H1 (cell line): ENCODE results near the gene RHEB. TPM values are rescaled to one million over a fixed set of nuclear protein-coding genes. Genes with fewer than 3 reads are reported as not detected.

Experiments used
- CTCF ChIA-PET: fragments of 300-600 bp; sonication (Branson Sonifier 250); formaldehyde crosslinking; loops from one replicate; lab custom pipeline; 2021; ENCODE audit not compliant: partially characterized antibody; lab: Charles Lee
- POLR2A ChIA-PET: fragments of 300-600 bp; sonication (Branson Sonifier 250); formaldehyde crosslinking; loops from one replicate; lab custom pipeline; 2021; ENCODE audit warnings: inconsistent platforms; ENCODE audit not compliant: partially characterized antibody; lab: Charles Lee
- DNase-seq, 2 experiments: peaks; one replicate each; pipeline versions ENCODE4 v3.0.0 to v3.0.0-alpha.2; 2010 to 2022; ENCODE audit warnings: low spot score in 2 of 2, low read depth in 1 of 2, mixed read lengths in 1 of 2
- FAIRE-seq: peaks from 2 replicates; lab custom pipeline; 2011; peaks lifted over from hg19 to GRCh38; lab: Jason Lieb, UNC
- H2AFZ ChIP-seq: 2 replicates; pipeline ENCODE4 v1.8.1; 2012; ENCODE audit warnings: low read length, inconsistent platforms
- H2AK5ac ChIP-seq: 2 replicates; pipeline ENCODE4 v1.6.1; 2013; ENCODE audit warnings: low read depth, low read length
- H2BK120ac ChIP-seq: replicated peaks from 2 replicates; pipeline ENCODE3; 2013; ENCODE audit warnings: low read depth, low read length, inconsistent platforms
- H2BK12ac ChIP-seq: 2 replicates; pipeline ENCODE4 v1.6.1; 2013; ENCODE audit warnings: low read depth, low read length
- H2BK15ac ChIP-seq: 2 replicates; pipeline ENCODE4 v1.6.1; 2013; ENCODE audit warnings: low read length
- H2BK20ac ChIP-seq: 2 replicates; pipeline ENCODE4 v1.6.1; 2013; ENCODE audit warnings: low read length
- H2BK5ac ChIP-seq: 2 replicates; pipeline ENCODE4 v1.6.1; 2013; ENCODE audit warnings: low read depth, low read length
- H3K14ac ChIP-seq: 2 replicates; pipeline ENCODE4 v1.6.1; 2013; ENCODE audit warnings: inconsistent platforms; ENCODE audit not compliant: insufficient read length
- H3K18ac ChIP-seq: 2 replicates; pipeline ENCODE4 v1.6.1; 2013; ENCODE audit warnings: low read length; ENCODE audit errors: extremely low read depth
- H3K23ac ChIP-seq: 2 replicates; pipeline ENCODE4 v1.6.1; 2013; ENCODE audit warnings: inconsistent platforms; ENCODE audit not compliant: insufficient read length
- H3K23me2 ChIP-seq: 2 replicates; pipeline ENCODE4 v1.6.1; 2013; ENCODE audit warnings: low read depth, low read length
- H3K27ac ChIP-seq: 2 replicates; pipeline ENCODE4 v1.6.1; 2011; ENCODE audit warnings: low read depth, low read length, inconsistent platforms
- H3K27me3 ChIP-seq, 4 experiments: replicated peaks in 1 of 4; 1 replicate in 1 of 4; 2 replicates in 3 of 4; pipeline versions ENCODE4 v1.6.1 to v1.8.1; 2011 to 2013; ENCODE audit warnings: low read length in 3 of 4, mild to moderate bottlenecking in 3 of 4, inconsistent platforms in 2 of 4, mixed read lengths in 2 of 4, moderate library complexity in 1 of 4; ENCODE audit not compliant: control insufficient read depth in 3 of 4, insufficient read depth in 3 of 4; ENCODE audit errors: extremely low read depth in 1 of 4
- H3K36me3 ChIP-seq, 4 experiments: 2 replicates each; pipeline versions ENCODE4 v1.6.1 to v1.8.1; 2011 to 2013; ENCODE audit warnings: mild to moderate bottlenecking in 4 of 4, low read length in 3 of 4, moderate library complexity in 2 of 4, control low read depth in 1 of 4, inconsistent platforms in 1 of 4; ENCODE audit not compliant: insufficient read depth in 4 of 4, control insufficient read depth in 2 of 4
- H3K4ac ChIP-seq: replicated peaks from 2 replicates; pipeline ENCODE3; 2013; ENCODE audit warnings: low read length, low read depth, mixed read lengths, inconsistent platforms; ENCODE audit not compliant: insufficient read length
- H3K4me1 ChIP-seq, 4 experiments: replicated peaks in 1 of 4; 1 replicate in 1 of 4; 2 replicates in 3 of 4; pipeline versions ENCODE4 v1.6.1 to v1.8.1; 2011 to 2013; ENCODE audit warnings: low read length in 3 of 4, inconsistent platforms in 2 of 4, mixed read lengths in 1 of 4; ENCODE audit not compliant: insufficient read depth in 4 of 4, control insufficient read depth in 3 of 4
- H3K4me2 ChIP-seq, 2 experiments: 2 replicates each; pipeline versions ENCODE4 v1.6.1 to v1.8.1; 2011 to 2013; ENCODE audit warnings: low read depth in 2 of 2, low read length in 2 of 2, control low read depth in 1 of 2, inconsistent platforms in 1 of 2, mild to moderate bottlenecking in 1 of 2; ENCODE audit not compliant: insufficient read depth in 1 of 2
- H3K4me3 ChIP-seq, 4 experiments: fragments of 200-600, 300-600 bp in 1 of 4; sonication (generic), shearing (Covaris generic), sonication (Bioruptor Twin) in 1 of 4; 2 replicates each; pipeline versions ENCODE4 v1.5.1 to v1.8.1; 2011 to 2016; ENCODE audit warnings: low read length in 4 of 4, low read depth in 3 of 4, control low read depth in 2 of 4, inconsistent platforms in 2 of 4, mild to moderate bottlenecking in 2 of 4, mixed read lengths in 1 of 4, moderate library complexity in 1 of 4; ENCODE audit not compliant: insufficient read depth in 2 of 4; ENCODE audit errors: extremely low read depth in 1 of 4
- H3K56ac ChIP-seq: replicated peaks from 2 replicates; pipeline ENCODE3; 2013; ENCODE audit warnings: low read depth, mild to moderate bottlenecking, mixed read lengths, low read length, inconsistent platforms; ENCODE audit not compliant: insufficient read length
- H3K79me1 ChIP-seq: 2 replicates; pipeline ENCODE4 v1.6.1; 2013; ENCODE audit warnings: low read depth, low read length, control low read depth
- H3K79me2 ChIP-seq, 2 experiments: 2 replicates each; pipeline versions ENCODE4 v1.6.1 to v1.8.1; 2012 to 2013; ENCODE audit warnings: low read length in 2 of 2, mild to moderate bottlenecking in 2 of 2, inconsistent platforms in 1 of 2; ENCODE audit not compliant: insufficient read depth in 2 of 2, control insufficient read depth in 1 of 2
- H3K9ac ChIP-seq, 4 experiments: replicated peaks in 1 of 4; 1 replicate in 1 of 4; 2 replicates in 3 of 4; pipeline versions ENCODE4 v1.6.1 to v1.8.1; 2011 to 2013; ENCODE audit warnings: low read depth in 3 of 4, low read length in 3 of 4, control low read depth in 2 of 4, mild to moderate bottlenecking in 2 of 4, moderate library complexity in 2 of 4, inconsistent platforms in 1 of 4; ENCODE audit errors: extremely low read depth in 1 of 4
- H3K9me3 ChIP-seq, 2 experiments: 2 replicates each; pipeline versions ENCODE4 v1.6.1 to v1.8.1; 2012 to 2013; ENCODE audit warnings: mild to moderate bottlenecking in 2 of 2, moderate library complexity in 2 of 2, control low read depth in 1 of 2, inconsistent platforms in 1 of 2, low read depth in 1 of 2, low read length in 1 of 2, mixed read lengths in 1 of 2; ENCODE audit not compliant: insufficient read depth in 2 of 2
- H4K20me1 ChIP-seq, 2 experiments: replicated peaks in 1 of 2; 2 replicates each; pipeline versions ENCODE3 to v1.8.1; 2011 to 2013; ENCODE audit warnings: inconsistent platforms in 2 of 2, low read length in 2 of 2, mild to moderate bottlenecking in 1 of 2; ENCODE audit not compliant: insufficient read depth in 2 of 2, control insufficient read depth in 1 of 2
- H4K5ac ChIP-seq: 2 replicates; pipeline ENCODE4 v1.6.1; 2013; ENCODE audit warnings: low read length, low read depth, mixed read lengths, inconsistent platforms; ENCODE audit not compliant: insufficient read length
- H4K8ac ChIP-seq: 2 replicates; pipeline ENCODE4 v1.8.0; 2013; ENCODE audit warnings: mild to moderate bottlenecking, moderate library complexity, low read length, inconsistent platforms; ENCODE audit not compliant: insufficient read depth; ENCODE audit errors: extremely low read depth
- H4K91ac ChIP-seq: replicated peaks from 2 replicates; pipeline ENCODE3; 2013; ENCODE audit warnings: low read length, mixed read lengths, inconsistent platforms; ENCODE audit not compliant: insufficient read length
- CBX5 ChIP-seq: fragments of 300-800, 300-1000 bp; sonication (generic); IDR thresholded peaks from 2 replicates; pipeline ENCODE4 v1.7.1; 2016; ENCODE audit warnings: antibody characterized with exemption, low read length, low read depth
- JUND ChIP-seq: IDR thresholded peaks from 2 replicates; pipeline ENCODE4 v1.6.1; 2011; ENCODE audit warnings: mild to moderate bottlenecking, improper control_type of control experiment, low read length
- KDM5A ChIP-seq: fragments of 200-600 bp; IDR thresholded peaks from 2 replicates; pipeline ENCODE4 v1.7.1; 2012; ENCODE audit warnings: mild to moderate bottlenecking, low read length, inconsistent platforms, mixed read lengths
- SRF ChIP-seq: IDR thresholded peaks from 2 replicates; pipeline ENCODE4 v1.6.1; 2011; ENCODE audit warnings: mild to moderate bottlenecking, low read depth, low read length, moderate library complexity
- TAF7 ChIP-seq: optimal IDR thresholded peaks from 2 replicates; pipeline ENCODE3; 2011; ENCODE audit warnings: low read depth, mild to moderate bottlenecking, inconsistent platforms, low read length, moderate library complexity, borderline replicate concordance
- TBP ChIP-seq: IDR thresholded peaks from 2 replicates; pipeline ENCODE4 v1.6.1; 2011; ENCODE audit warnings: low read depth, low read length, improper control_type of control experiment
- TCF12 ChIP-seq: IDR thresholded peaks from 2 replicates; pipeline ENCODE4 v1.6.1; 2011; ENCODE audit warnings: low read depth, mild to moderate bottlenecking, low read length
- USF2 ChIP-seq: IDR thresholded peaks from 2 replicates; pipeline ENCODE4 v1.6.1; 2011; ENCODE audit warnings: low read length, improper control_type of control experiment
- WGBS, 2 experiments: shearing (Covaris generic) in 1 of 2; methylation state at CpG; one replicate each; pipeline versions ENCODE4 v1.1.6 to v1.1.7; 2013 to 2015; ENCODE audit warnings: low lambda C conversion rate in 2 of 2, mixed read lengths in 2 of 2, inconsistent platforms in 1 of 2, low coverage in 1 of 2, missing lambda C conversion rate in 1 of 2; ENCODE audit not compliant: insufficient replicate concordance in 2 of 2, insufficient coverage in 1 of 2, insufficient read length in 1 of 2; ENCODE audit errors: extremely low coverage in 1 of 2, missing lambda C conversion rate in 1 of 2; 5-methylcytosine and 5-hydroxymethylcytosine counted together
- polyA plus RNA-seq, 7 experiments: library from polyadenylated mRNA; depleted of rRNA in 3 of 7; stranded (reverse) in 5 of 7; unstranded in 2 of 7; fragments of >200 nt in 5 of 7; fragments of 200-250 nt in 2 of 7; gene quantifications; 1 replicate in 5 of 7; 2 replicates in 1 of 7; 4 replicates in 1 of 7; pipeline versions ENCODE4 v1.2.1 to v1.2.3, GENCODE V29; 2011 to 2013; ENCODE audit warnings: missing spikeins in 2 of 7, mixed read lengths in 2 of 7
- total RNA-seq: library from RNA; stranded (reverse); fragmentation: NEBNext Ultra II Directional; extraction: Animal tissue kit (Norgen Biotek cat#: 25700); gene quantifications from 2 replicates; pipeline ENCODE4 v1.2.1, GENCODE V29; 2021

Gene RHEB
- total and polyA plus RNA-seq, 2 of the 8 experiments (the other 6 are each of a cell fraction or from before 2014, with no cell fraction given), result 60.8 to 132 TPM

GRCh38 chr7:151503902-151504714, 15.6 kb downstream of the RHEB start:
- peaks cover 23 to 33% of the 10 kb centered on the region in 2 experiments for H4K20me1 ChIP-seq
- ChIA-PET CTCF (interaction anchor here (0.6 to 1.0 kb wide), 2 partner anchors 71 to 128 kb away, joined by 3 read pairs; no protein-coding TSS in a partner anchor), POLR2A (interaction anchor here (1.9 to 7.8 kb wide), 2 partner anchors 11 to 14 kb away, joined by 6 to 42 read pairs; partner anchors contain the start of gene RHEB)
- 89% methylated on average over 7 of the region's 7 CpGs; no CpG with 5 or more reads in 1 of the 2 experiments for WGBS, 2 experiments
- H3K23me2 ChIP-seq, result no peaks in the 10 kb centered on the region
- no peak for TF ChIP-seq USF2
- no peak for TF ChIP-seq KDM5A
- TF ChIP-seq JUND, result no peak
- no peak for TF ChIP-seq TAF7
- no peak for TF ChIP-seq CBX5
- TF ChIP-seq TBP, result no peak
- no peak for TF ChIP-seq SRF
- no peak for TF ChIP-seq TCF12
- no peak overlapping the region for H2BK120ac ChIP-seq
- peaks cover 10% of the 10 kb centered on the region for H3K79me1 ChIP-seq
- H3K9me3 ChIP-seq, result no peaks in the 10 kb centered on the region
- H2BK5ac ChIP-seq, result no peak overlapping the region
- H3K4me3 ChIP-seq, result no peak overlapping the region
- no peak overlapping the region for H3K18ac ChIP-seq
- H3K4me1 ChIP-seq, result peaks cover 6 to 17% (median 13%) of the 10 kb centered on the region in 4 experiments
- H3K79me2 ChIP-seq, result peaks cover 27 to 100% of the 10 kb centered on the region in 2 experiments
- no peak overlapping the region for H2AFZ ChIP-seq
- H4K91ac ChIP-seq, result no peak overlapping the region
- no peak overlapping the region for H3K4me2 ChIP-seq
- H3K23ac ChIP-seq, result no peak overlapping the region
- peak overlapping the region in 1 of 4 experiments; percentile 17; a peak in 1 of 7 replicates for H3K9ac ChIP-seq
- H3K14ac ChIP-seq, result no peak overlapping the region
- H2BK12ac ChIP-seq, result no peak overlapping the region
- H3K27ac ChIP-seq, result no peak overlapping the region
- no peak overlapping the region for H2AK5ac ChIP-seq
- no peak overlapping the region for H4K5ac ChIP-seq
- no peak overlapping the region for H4K8ac ChIP-seq
- FAIRE-seq (no peak), DNase-seq (no peak)
- H2BK20ac ChIP-seq, result no peak overlapping the region
- H3K36me3 ChIP-seq, result no peaks in the 10 kb centered on the region
- no peak overlapping the region for H3K4ac ChIP-seq
- no peak overlapping the region for H2BK15ac ChIP-seq
- no peaks in the 10 kb centered on the region for H3K27me3 ChIP-seq
- H3K56ac ChIP-seq, result no peak overlapping the region
